Liver (tissue), 9 donors: ENCODE results near the gene ULK2. TPM values are rescaled to one million over a fixed set of nuclear protein-coding genes. Genes with fewer than 3 reads are reported as not detected.
"Not testable (repeated sequence)": the region's sequence is repeated elsewhere in the genome, so short reads cannot be mapped to it uniquely, and the experiment has no call there.

ENCODE experiments used
- DNase-seq: peaks from one replicate; pipeline ENCODE4 v3.0.0-alpha.2; 2017; ENCODE audit warnings: low spot score
- H3K27ac ChIP-seq, 2 donors: one replicate each; pipeline ENCODE4 v1.7.0; 2013; ENCODE audit warnings: inconsistent platforms in 2 of 2, low read length in 2 of 2, control low read depth in 1 of 2, low read depth in 1 of 2, mild to moderate bottlenecking in 1 of 2
- H3K27me3 ChIP-seq, 4 donors: one replicate each; pipeline versions ENCODE4 v1.6.1 to v1.7.0; 2013; ENCODE audit warnings: low read length in 3 of 4, inconsistent platforms in 1 of 4, mild to moderate bottlenecking in 1 of 4, moderate library complexity in 1 of 4; ENCODE audit not compliant: control insufficient read depth in 4 of 4, insufficient read depth in 4 of 4
- H3K36me3 ChIP-seq, 4 donors: one replicate each; pipeline versions ENCODE4 v1.6.1 to v1.7.0; 2013; ENCODE audit warnings: low read length in 3 of 4, mild to moderate bottlenecking in 3 of 4, low read depth in 1 of 4, moderate library complexity in 1 of 4; ENCODE audit not compliant: control insufficient read depth in 4 of 4, insufficient read depth in 3 of 4
- H3K4me1 ChIP-seq, 4 donors: one replicate each; pipeline versions ENCODE4 v1.6.1 to v1.7.0; 2013; ENCODE audit warnings: low read length in 3 of 4, mild to moderate bottlenecking in 3 of 4, moderate library complexity in 1 of 4; ENCODE audit not compliant: control insufficient read depth in 4 of 4, insufficient read depth in 4 of 4
- H3K4me3 ChIP-seq, 3 donors: one replicate each; pipeline versions ENCODE4 v1.6.1 to v1.7.0; 2013; ENCODE audit warnings: low read length in 3 of 3, control low read depth in 1 of 3, low read depth in 1 of 3, mild to moderate bottlenecking in 1 of 3
- H3K9ac ChIP-seq, 2 donors: one replicate each; pipeline ENCODE4 v1.7.0; 2013; ENCODE audit warnings: low read length in 2 of 2, mild to moderate bottlenecking in 2 of 2, moderate library complexity in 2 of 2, control low read depth in 1 of 2, low read depth in 1 of 2
- H3K9me3 ChIP-seq, 4 donors: one replicate each; pipeline versions ENCODE4 v1.6.1 to v1.7.0; 2013; ENCODE audit warnings: low read length in 3 of 4; ENCODE audit not compliant: control insufficient read depth in 4 of 4
- EGR1 ChIP-seq, 2 donors: IDR thresholded peaks; 2 replicates each; pipeline ENCODE4 v1.6.1; 2016 to 2018; ENCODE audit warnings: antibody characterized with exemption in 2 of 2, low read depth in 2 of 2
- FOXA1 ChIP-seq: IDR thresholded peaks from 2 replicates; pipeline ENCODE4 v1.6.1; 2016; ENCODE audit warnings: antibody characterized with exemption
- FOXA2 ChIP-seq: IDR thresholded peaks from 2 replicates; pipeline ENCODE4 v1.6.1; 2016; ENCODE audit warnings: antibody characterized with exemption
- GABPA ChIP-seq, 2 donors: IDR thresholded peaks in 1 of 2; conservative IDR thresholded peaks in 1 of 2; 2 replicates each; pipeline ENCODE4 v1.6.1; 2016; ENCODE audit warnings: antibody characterized with exemption in 2 of 2, mild to moderate bottlenecking in 1 of 2, moderate library complexity in 1 of 2
- HNF4A ChIP-seq, 2 donors: conservative IDR thresholded peaks; 2 replicates each; pipeline ENCODE4 v1.6.1; 2016; ENCODE audit warnings: antibody characterized with exemption in 2 of 2, mild to moderate bottlenecking in 2 of 2
- JUND ChIP-seq, 2 donors: IDR thresholded peaks; 2 replicates each; pipeline ENCODE4 v1.6.1; 2016; ENCODE audit warnings: antibody characterized with exemption in 2 of 2
- MAX ChIP-seq: IDR thresholded peaks from 2 replicates; pipeline ENCODE4 v1.6.1; 2016; ENCODE audit warnings: antibody characterized with exemption
- NR2F2 ChIP-seq: IDR thresholded peaks from 2 replicates; pipeline ENCODE4 v1.6.1; 2016; ENCODE audit warnings: antibody characterized with exemption
- RAD21 ChIP-seq, 2 donors: IDR thresholded peaks; 2 replicates each; pipeline ENCODE4 v1.6.1; 2016; ENCODE audit warnings: antibody characterized with exemption in 2 of 2, mild to moderate bottlenecking in 2 of 2
- RXRA ChIP-seq, 2 donors: IDR thresholded peaks; 2 replicates each; pipeline ENCODE4 v1.6.1; 2017 to 2018; ENCODE audit warnings: antibody characterized with exemption in 2 of 2, mild to moderate bottlenecking in 1 of 2
- SP1 ChIP-seq: IDR thresholded peaks from 2 replicates; pipeline ENCODE4 v1.6.1; 2018; ENCODE audit warnings: antibody characterized with exemption, mild to moderate bottlenecking
- TAF1 ChIP-seq: conservative IDR thresholded peaks from 2 replicates; pipeline ENCODE4 v1.6.1; 2016; ENCODE audit warnings: antibody characterized with exemption, mild to moderate bottlenecking
- YY1 ChIP-seq: IDR thresholded peaks from 2 replicates; pipeline ENCODE4 v1.6.1; 2016; ENCODE audit warnings: antibody characterized with exemption, mild to moderate bottlenecking
- WGBS: extraction: QIAGEN DNeasy Blood & Tissue Kit; methylation state at CpG from one replicate; pipeline ENCODE4 v1.1.7; 2013; 5-methylcytosine and 5-hydroxymethylcytosine counted together
- polyA plus RNA-seq, 2 donors: library from polyadenylated mRNA; stranded (reverse) in 1 of 2; unstranded in 1 of 2; fragments of 200-250 nt in 1 of 2; fragments of >200 nt in 1 of 2; fragmentation: Nextera tagmentation in 1 of 2; extraction: Ambion mirVana in 1 of 2; gene quantifications; one replicate each; pipeline versions ENCODE4 v1.2.1 to v1.2.3, GENCODE V29; 2013 to 2015
- total RNA-seq, 2 donors: library from RNA; depleted of rRNA; stranded (reverse); fragments of >200 nt; gene quantifications; one replicate each; pipeline ENCODE4 v1.2.3, GENCODE V29; 2014
- TF ChIP-seq, protein P1 (sequence below): fragments of 150-350 bp; IDR thresholded peaks from 2 replicates; pipeline ENCODE4 v1.5.1; 2017; ENCODE audit warnings: improper control_type of control experiment, low read depth, low read length; ENCODE audit not compliant: missing input control
- TF ChIP-seq, protein P2 (sequence below): IDR thresholded peaks from 2 replicates; pipeline ENCODE4 v1.6.1; 2016; ENCODE audit warnings: antibody characterized with exemption
- TF ChIP-seq, protein P3 (sequence below): IDR thresholded peaks from 2 replicates; pipeline ENCODE4 v1.6.1; 2016; ENCODE audit warnings: antibody characterized with exemption
- donor health status: healthy.
- donor health status: healthy.
- donor health status: healthy.
- donor health status: healthy.
- donor health status: healthy.

Gene ULK2
- total and polyA plus RNA-seq, 4 donors: 0.89 to 7.9 (median 4.2) TPM

GRCh38 chr17:19766421-19767270, 101.1 kb downstream of the ULK2 start:
- 17% methylated on average over 12 of the region's 12 CpGs for WGBS
- Histone ChIP-seq H3K27me3 (no peaks in the 10 kb centered on the region), H3K36me3 (no peaks in the 10 kb centered on the region), H3K9ac (peak overlapping the region in 1 of 2 donors; percentile 40), H3K27ac (peak overlapping the region in 1 of 2 donors; percentile 29), H3K4me3 (no peak overlapping the region), H3K4me1 (peaks cover 0 to 7% (median 2%) of the 10 kb centered on the region in 4 donors), H3K9me3 (no peaks in the 10 kb centered on the region)
- TF ChIP-seq HNF4A (conservative IDR thresholded peaks at IDR 0.05) (no peak), FOXA2 (no peak), RXRA (IDR thresholded peaks at IDR 0.05) (no peak), SP1 (no peak), RAD21 (IDR thresholded peaks at IDR 0.05) (peak; percentile 98 to 99), GABPA (IDR thresholded peaks at IDR 0.05 in 1 of 2, conservative IDR thresholded peaks at IDR 0.05 in 1 of 2) (no peak), FOXA1 (no peak), MAX (no peak), EGR1 (IDR thresholded peaks at IDR 0.05; ENCODE audit: low read depth in 2 of 2) (no peak)
- TF ChIP-seq, protein P1, sequence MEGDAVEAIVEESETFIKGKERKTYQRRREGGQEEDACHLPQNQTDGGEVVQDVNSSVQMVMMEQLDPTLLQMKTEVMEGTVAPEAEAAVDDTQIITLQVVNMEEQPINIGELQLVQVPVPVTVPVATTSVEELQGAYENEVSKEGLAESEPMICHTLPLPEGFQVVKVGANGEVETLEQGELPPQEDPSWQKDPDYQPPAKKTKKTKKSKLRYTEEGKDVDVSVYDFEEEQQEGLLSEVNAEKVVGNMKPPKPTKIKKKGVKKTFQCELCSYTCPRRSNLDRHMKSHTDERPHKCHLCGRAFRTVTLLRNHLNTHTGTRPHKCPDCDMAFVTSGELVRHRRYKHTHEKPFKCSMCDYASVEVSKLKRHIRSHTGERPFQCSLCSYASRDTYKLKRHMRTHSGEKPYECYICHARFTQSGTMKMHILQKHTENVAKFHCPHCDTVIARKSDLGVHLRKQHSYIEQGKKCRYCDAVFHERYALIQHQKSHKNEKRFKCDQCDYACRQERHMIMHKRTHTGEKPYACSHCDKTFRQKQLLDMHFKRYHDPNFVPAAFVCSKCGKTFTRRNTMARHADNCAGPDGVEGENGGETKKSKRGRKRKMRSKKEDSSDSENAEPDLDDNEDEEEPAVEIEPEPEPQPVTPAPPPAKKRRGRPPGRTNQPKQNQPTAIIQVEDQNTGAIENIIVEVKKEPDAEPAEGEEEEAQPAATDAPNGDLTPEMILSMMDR: peak; percentile 86
- DNase-seq: peak; percentile 82

GRCh38 chr17:19766016-19766415, 101.7 kb downstream of the ULK2 start:
- no peaks in the 10 kb centered on the region for H3K27me3 ChIP-seq
- TF ChIP-seq RXRA (IDR thresholded peaks at IDR 0.05) (no peak), MAX (no peak), NR2F2 (no peak), HNF4A (conservative IDR thresholded peaks at IDR 0.05) (no peak), YY1 (no peak), JUND (IDR thresholded peaks at IDR 0.05) (no peak), TAF1 (no peak), RAD21 (IDR thresholded peaks at IDR 0.05) (no peak)
- TF ChIP-seq, protein P2, sequence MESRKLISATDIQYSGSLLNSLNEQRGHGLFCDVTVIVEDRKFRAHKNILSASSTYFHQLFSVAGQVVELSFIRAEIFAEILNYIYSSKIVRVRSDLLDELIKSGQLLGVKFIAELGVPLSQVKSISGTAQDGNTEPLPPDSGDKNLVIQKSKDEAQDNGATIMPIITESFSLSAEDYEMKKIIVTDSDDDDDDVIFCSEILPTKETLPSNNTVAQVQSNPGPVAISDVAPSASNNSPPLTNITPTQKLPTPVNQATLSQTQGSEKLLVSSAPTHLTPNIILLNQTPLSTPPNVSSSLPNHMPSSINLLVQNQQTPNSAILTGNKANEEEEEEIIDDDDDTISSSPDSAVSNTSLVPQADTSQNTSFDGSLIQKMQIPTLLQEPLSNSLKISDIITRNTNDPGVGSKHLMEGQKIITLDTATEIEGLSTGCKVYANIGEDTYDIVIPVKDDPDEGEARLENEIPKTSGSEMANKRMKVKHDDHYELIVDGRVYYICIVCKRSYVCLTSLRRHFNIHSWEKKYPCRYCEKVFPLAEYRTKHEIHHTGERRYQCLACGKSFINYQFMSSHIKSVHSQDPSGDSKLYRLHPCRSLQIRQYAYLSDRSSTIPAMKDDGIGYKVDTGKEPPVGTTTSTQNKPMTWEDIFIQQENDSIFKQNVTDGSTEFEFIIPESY: no peak
- TF ChIP-seq, protein P3, sequence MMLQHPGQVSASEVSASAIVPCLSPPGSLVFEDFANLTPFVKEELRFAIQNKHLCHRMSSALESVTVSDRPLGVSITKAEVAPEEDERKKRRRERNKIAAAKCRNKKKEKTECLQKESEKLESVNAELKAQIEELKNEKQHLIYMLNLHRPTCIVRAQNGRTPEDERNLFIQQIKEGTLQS: no peak
- no peak overlapping the region for H3K4me3 ChIP-seq
- no peaks in the 10 kb centered on the region for H3K36me3 ChIP-seq
- WGBS: 76% methylated on average over 7 of the region's 7 CpGs
- DNase-seq: no peak
- H3K4me1 ChIP-seq: peaks cover 0 to 7% (median 2%) of the 10 kb centered on the region in 4 donors
- no peak overlapping the region for H3K9ac ChIP-seq
- H3K27ac ChIP-seq: no peak overlapping the region
- H3K9me3 ChIP-seq: no peaks in the 10 kb centered on the region

DNA sequence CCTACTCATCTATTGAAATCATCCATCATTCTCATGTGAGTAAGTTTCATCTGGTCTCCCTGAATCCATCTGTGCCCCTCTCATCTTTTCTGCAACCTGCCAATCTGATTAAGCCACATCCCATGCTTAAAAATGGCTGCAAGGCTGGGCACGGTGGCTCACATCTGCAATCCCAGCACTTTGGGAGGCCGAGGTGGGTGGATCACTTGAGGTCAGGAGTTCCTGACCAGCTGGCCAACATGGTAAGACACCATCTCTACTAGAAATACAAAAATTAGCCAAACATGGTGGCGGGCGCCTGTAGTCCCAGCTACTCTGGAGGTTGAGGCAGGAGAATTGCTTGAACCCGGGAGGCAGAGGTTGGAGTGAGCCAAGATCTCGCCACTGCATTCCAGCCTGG, 103.7 kb downstream of the ULK2 start:
- H3K27ac ChIP-seq, H3K9ac ChIP-seq, H3K9me3 ChIP-seq, DNase-seq, H3K4me3 ChIP-seq, H3K36me3 ChIP-seq, H3K4me1 ChIP-seq, H3K27me3 ChIP-seq: not testable (repeated sequence)
- 95% methylated on average over 6 of the region's 6 CpGs for WGBS
